ENCODE measurements around the gene ZNF492.

The ZNF492 gene

GRCh38 chr19:22600690-22601648 lies 33.2 kb upstream of the ZNF492 start:
- Histone ChIP-seq H3K27ac (ENCODE audit: low read depth, low read length, poor library complexity, severe bottlenecking) (no peak overlapping the region), H3K9ac (ENCODE audit: low read length) (no peak overlapping the region), H3K4me3 (ENCODE audit: low read depth, low read length, poor library complexity, severe bottlenecking) (no peak overlapping the region), H3K4me2 (ENCODE audit: low read length) (no peak overlapping the region), H3K4me1 (ENCODE audit: insufficient read depth, low read length, severe bottlenecking) (no peaks in the 10 kb centered on the region), H3K9me3 (ENCODE audit: low read length) (no peaks in the 10 kb centered on the region), H2AFZ (ENCODE audit: low read length) (no peak overlapping the region), H3F3A (ENCODE audit: insufficient read depth, low read length) (no peaks in the 10 kb centered on the region), H4K20me1 (ENCODE audit: insufficient read depth, low read length) (no peaks in the 10 kb centered on the region), H3K79me2 (ENCODE audit: insufficient read depth, low read length) (no peaks in the 10 kb centered on the region), H3K9me2 (ENCODE audit: low read depth, low read length) (no peaks in the 10 kb centered on the region), H3K36me3 (ENCODE audit: insufficient read depth, low read length) (no peaks in the 10 kb centered on the region), H3K27me3 (ENCODE audit: insufficient read depth, low read length) (no peaks in the 10 kb centered on the region)
- TF ChIP-seq EZH2 (IDR thresholded peaks at IDR 0.05; ENCODE audit: borderline replicate concordance, low read length) = no peak
- TF ChIP-seq CTCF (IDR thresholded peaks at IDR 0.05; ENCODE audit: low read length) = no peak

- no peaks in the 10 kb centered on the region for H3F3A ChIP-seq (ENCODE audit: insufficient read depth, low read length)
- no peaks in the 10 kb centered on the region for H3K36me3 ChIP-seq (ENCODE audit: insufficient read depth, low read length)
- H3K4me3 ChIP-seq (ENCODE audit: low read depth, low read length, poor library complexity, severe bottlenecking) = no peak overlapping the region
- no peak overlapping the region for H3K4me2 ChIP-seq (ENCODE audit: low read length)
- no peaks in the 10 kb centered on the region for H3K79me2 ChIP-seq (ENCODE audit: insufficient read depth, low read length)
- H3K9ac ChIP-seq (ENCODE audit: low read length) = no peak overlapping the region
- TF ChIP-seq EZH2 (IDR thresholded peaks at IDR 0.05; ENCODE audit: borderline replicate concordance, low read length) (no peak), CTCF (IDR thresholded peaks at IDR 0.05; ENCODE audit: low read length) (no peak)
- H2AFZ ChIP-seq (ENCODE audit: low read length) = no peak overlapping the region
- no peaks in the 10 kb centered on the region for H4K20me1 ChIP-seq (ENCODE audit: insufficient read depth, low read length)
- H3K4me1 ChIP-seq (ENCODE audit: insufficient read depth, low read length, severe bottlenecking) = no peaks in the 10 kb centered on the region
- no peak overlapping the region for H3K27ac ChIP-seq (ENCODE audit: low read depth, low read length, poor library complexity, severe bottlenecking)
- H3K9me3 ChIP-seq (ENCODE audit: low read length) = no peaks in the 10 kb centered on the region
- no peaks in the 10 kb centered on the region for H3K9me2 ChIP-seq (ENCODE audit: low read depth, low read length)
- no peaks in the 10 kb centered on the region for H3K27me3 ChIP-seq (ENCODE audit: insufficient read depth, low read length)
Observed at GRCh38 chr19:22601906-22602630, 32.1 kb upstream of the ZNF492 start.

- Histone ChIP-seq H4K20me1 (ENCODE audit: insufficient read depth, low read length) (no peaks in the 10 kb centered on the region), H3K9ac (ENCODE audit: low read length) (no peak overlapping the region), H3K9me2 (ENCODE audit: low read depth, low read length) (no peaks in the 10 kb centered on the region), H3K79me2 (ENCODE audit: insufficient read depth, low read length) (no peaks in the 10 kb centered on the region), H3K27ac (ENCODE audit: low read depth, low read length, poor library complexity, severe bottlenecking) (no peak overlapping the region), H3K36me3 (ENCODE audit: insufficient read depth, low read length) (no peaks in the 10 kb centered on the region), H3K27me3 (ENCODE audit: insufficient read depth, low read length) (no peaks in the 10 kb centered on the region), H3K4me2 (ENCODE audit: low read length) (no peak overlapping the region), H3K4me3 (ENCODE audit: low read depth, low read length, poor library complexity, severe bottlenecking) (no peak overlapping the region), H3F3A (ENCODE audit: insufficient read depth, low read length) (no peaks in the 10 kb centered on the region), H3K9me3 (ENCODE audit: low read length) (no peaks in the 10 kb centered on the region), H2AFZ (ENCODE audit: low read length) (no peak overlapping the region), H3K4me1 (ENCODE audit: insufficient read depth, low read length, severe bottlenecking) (no peaks in the 10 kb centered on the region)
- TF ChIP-seq EZH2 (IDR thresholded peaks at IDR 0.05; ENCODE audit: borderline replicate concordance, low read length) (no peak), CTCF (IDR thresholded peaks at IDR 0.05; ENCODE audit: low read length) (no peak)
Observed at GRCh38 chr19:22602631-22603272, 31.4 kb upstream of the ZNF492 start.
